GM12892 (cell line): ENCODE data around the gene SHISA7.

Experiments used
- POLR2A ChIP-seq: IDR thresholded peaks from 2 replicates; pipeline ENCODE4 v1.6.1; 2011; ENCODE audit warnings: low read depth, low read length, control low read depth
- TAF1 ChIP-seq: IDR thresholded peaks from 2 replicates; pipeline ENCODE4 v1.6.1; 2011; ENCODE audit warnings: low read depth, mild to moderate bottlenecking, control low read depth, low read length, borderline replicate concordance

- TF ChIP-seq POLR2A (no peak; the same call in none of the 2 replicates), TAF1 (no peak)
Measured at GRCh38 chr19:55389386-55390317, 53.4 kb downstream of the SHISA7 start.
